ENCODE results near the gene LRP8. TPM values are rescaled to one million over a fixed set of nuclear protein-coding genes. Genes with fewer than 3 reads are reported as not detected.

LRP8 gene
- total RNA-seq, 1 experiment from 2014 or later = 56.3 TPM

- Histone ChIP-seq H3K9me2 (ENCODE audit: insufficient read depth) (no peaks in the 10 kb centered on the region), H3K27me3 (ENCODE audit: insufficient read depth, low read length) (no peaks in the 10 kb centered on the region), H3K79me2 (ENCODE audit: insufficient read depth, low read length) (no peaks in the 10 kb centered on the region), H2AFZ (ENCODE audit: low read depth, low read length, poor library complexity, severe bottlenecking) (no peak overlapping the region), H3K4me3 (replicated peaks in 1 of 2; ENCODE audit: low read depth in 1 of 2, low read length in 2 of 2) (no peak overlapping the region), H3K9me3 (ENCODE audit: control insufficient read depth in 1 of 2, insufficient read depth in 1 of 2, low read depth in 1 of 2, low read length in 2 of 2) (no peaks in the 10 kb centered on the region), H3K36me3 (ENCODE audit: control insufficient read depth in 1 of 2, insufficient read depth in 2 of 2, low read length in 2 of 2) (no peaks in the 10 kb centered on the region), H4K20me1 (ENCODE audit: insufficient read depth) (no peaks in the 10 kb centered on the region), H3K4me2 (ENCODE audit: low read length) (no peak overlapping the region), H3K4me1 (ENCODE audit: control insufficient read depth in 1 of 2, insufficient read depth in 2 of 2, low read length in 2 of 2) (no peaks in the 10 kb centered on the region), H3K27ac (ENCODE audit: low read depth, low read length) (no peak overlapping the region), H3K9ac (ENCODE audit: low read length) (no peak overlapping the region)
- intact Hi-C loops (cut with micrococcal nuclease) = no loop called here
- ChIA-PET RAD21 (ENCODE audit: low non-redundant PET in 1 of 2, low total read pairs in 2 of 2, uncharacterized antibody in 2 of 2, unreplicated experiment in 2 of 2) (no interaction called here), POLR2A (no interaction called here), CTCF (interaction anchor here (1.2 kb wide), 1 partner anchor 34 kb away, joined by 3 read pairs; no protein-coding TSS in a partner anchor)
- BruUV-seq (replicated peaks) = no TSS peak
- DNase-seq (ENCODE audit: low read depth, low spot score) = no peak
- no peak for TF ChIP-seq SIN3A (IDR thresholded peaks at IDR 0.05; ENCODE audit: low read depth)
- TF ChIP-seq ZFX (IDR thresholded peaks at IDR 0.05) = no peak
- TF ChIP-seq ZBTB33 (IDR thresholded peaks at IDR 0.05; ENCODE audit: extremely low read depth, insufficient replicate concordance, low read length) = no peak
- no peak for TF ChIP-seq ELF1 (IDR thresholded peaks at IDR 0.05; ENCODE audit: borderline replicate concordance, low read depth)
- no peak for TF ChIP-seq JUND (IDR thresholded peaks at IDR 0.05)
- TF ChIP-seq EGR1 (IDR thresholded peaks at IDR 0.05; ENCODE audit: low read depth) = no peak
- no peak for TF ChIP-seq FOSL1 (IDR thresholded peaks at IDR 0.05; ENCODE audit: low read depth)
- TF ChIP-seq MAX (IDR thresholded peaks at IDR 0.05) = no peak
- no peak for TF ChIP-seq SP1 (IDR thresholded peaks at IDR 0.05; ENCODE audit: low read depth)
- TF ChIP-seq POLR2AphosphoS5 (IDR thresholded peaks at IDR 0.05; ENCODE audit: low read depth, low read length) = no peak
- no peak for ATAC-seq
Measured at GRCh38 chr1:53359225-53359933, 31.5 kb upstream of the LRP8 start.
